Endothelial cell of umbilical vein (primary cell): Measurements from ENCODE around the gene OPRM1. TPM values are rescaled to one million over a fixed set of nuclear protein-coding genes. Genes with fewer than 3 reads are reported as not detected.

Source experiments
- BruUV-seq: library from RNA; stranded (reverse); fragments of 400-500 nt; replicated peaks from 2 replicates; lab custom pipeline; 2021; lab: Mats Ljungman, UMichigan
- CTCF ChIA-PET: fragments of 300-600, 350-600 bp; sonication (Branson Sonifier 250); formaldehyde crosslinking; loops from one replicate; lab custom pipeline; 2021; ENCODE audit warnings: antibody characterized with exemption, inconsistent platforms; lab: Charles Lee
- POLR2A ChIA-PET: fragments of 300-600, 350-600 bp; sonication (Branson Sonifier 250); formaldehyde crosslinking; loops from one replicate; lab custom pipeline; 2021; ENCODE audit warnings: antibody characterized with exemption, inconsistent platforms; lab: Charles Lee
- DNase-seq: peaks from one replicate; pipeline ENCODE4 v3.0.0-alpha.2; 2011; ENCODE audit warnings: low read depth, low spot score
- FAIRE-seq: peaks from 2 replicates; lab custom pipeline; 2011; peaks lifted over from hg19 to GRCh38; lab: Jason Lieb, UNC
- H2AFZ ChIP-seq: 2 replicates; pipeline ENCODE4 v1.6.0; 2012; ENCODE audit warnings: low read depth, low read length, control low read depth, inconsistent platforms
- H3K27ac ChIP-seq: 2 replicates; pipeline ENCODE4 v1.5.1; 2011; ENCODE audit warnings: low read depth, mild to moderate bottlenecking, control low read depth, low read length, moderate library complexity; ENCODE audit not compliant: insufficient read depth
- H3K27me3 ChIP-seq, 2 experiments: 2 replicates each; pipeline versions ENCODE4 v1.6.0 to v1.6.1; 2011; ENCODE audit warnings: low read length in 2 of 2, mixed read lengths in 1 of 2; ENCODE audit not compliant: control insufficient read depth in 2 of 2, insufficient read depth in 2 of 2
- H3K36me3 ChIP-seq, 2 experiments: 2 replicates in 1 of 2; 3 replicates in 1 of 2; pipeline ENCODE4 v1.5.1; 2011; ENCODE audit warnings: low read length in 2 of 2, mild to moderate bottlenecking in 1 of 2, moderate library complexity in 1 of 2; ENCODE audit not compliant: control insufficient read depth in 2 of 2, insufficient read depth in 2 of 2; ENCODE audit errors: extremely low read depth in 1 of 2
- H3K4me1 ChIP-seq: 3 replicates; pipeline ENCODE4 v1.5.1; 2011; ENCODE audit warnings: mild to moderate bottlenecking, low read length; ENCODE audit not compliant: control insufficient read depth, insufficient read depth; ENCODE audit errors: extremely low read depth
- H3K4me2 ChIP-seq: 2 replicates; pipeline ENCODE4 v1.6.1; 2011; ENCODE audit warnings: low read length, control low read depth, mixed read lengths; ENCODE audit not compliant: insufficient read depth
- H3K4me3 ChIP-seq, 3 experiments: fragments of 200-600 bp in 1 of 3; sonication (generic), shearing (Covaris generic) in 1 of 3; replicated peaks in 1 of 3; 2 replicates each; pipeline ENCODE4 v1.5.1; 2011 to 2016; ENCODE audit warnings: control low read depth in 3 of 3, low read length in 3 of 3, mild to moderate bottlenecking in 2 of 3, inconsistent platforms in 1 of 3, low read depth in 1 of 3, moderate library complexity in 1 of 3; ENCODE audit not compliant: insufficient read depth in 1 of 3
- H3K79me2 ChIP-seq: 2 replicates; pipeline ENCODE4 v1.6.0; 2012; ENCODE audit warnings: low read length, inconsistent platforms; ENCODE audit not compliant: control insufficient read depth, insufficient read depth
- H3K9ac ChIP-seq: replicated peaks from 2 replicates; pipeline ENCODE3; 2011; ENCODE audit warnings: low read length, control low read depth; ENCODE audit not compliant: insufficient read depth; ENCODE audit errors: extremely low read depth
- H3K9me1 ChIP-seq: replicated peaks from 3 replicates; pipeline ENCODE4 v1.6.0; 2011; ENCODE audit warnings: mild to moderate bottlenecking, low read length; ENCODE audit not compliant: control insufficient read depth, insufficient read depth; ENCODE audit errors: extremely low read depth
- H3K9me3 ChIP-seq: replicated peaks from 2 replicates; pipeline ENCODE4 v1.5.1; 2012; ENCODE audit warnings: low read length, inconsistent platforms; ENCODE audit not compliant: control insufficient read depth, insufficient read depth
- H4K20me1 ChIP-seq: replicated peaks from 2 replicates; pipeline ENCODE3; 2011; ENCODE audit warnings: mild to moderate bottlenecking, low read length; ENCODE audit not compliant: control insufficient read depth, insufficient read depth; ENCODE audit errors: extremely low read depth
- CTCF ChIP-seq, 2 donors: IDR thresholded peaks; 1 replicate in 1 of 2; 2 replicates in 1 of 2; pipeline ENCODE4 v1.5.1; 2011; ENCODE audit warnings: low read length in 2 of 2, mild to moderate bottlenecking in 2 of 2, moderate library complexity in 2 of 2, control low read depth in 1 of 2, inconsistent platforms in 1 of 2, low read depth in 1 of 2; ENCODE audit not compliant: insufficient read depth in 1 of 2; ENCODE audit errors: extremely low read depth in 1 of 2
- EZH2 ChIP-seq: IDR thresholded peaks from 2 replicates; pipeline ENCODE4 v1.6.1; 2012; ENCODE audit warnings: borderline replicate concordance, low read depth, mild to moderate bottlenecking, moderate library complexity, low read length, inconsistent platforms; ENCODE audit not compliant: severe bottlenecking
- FOS ChIP-seq: IDR thresholded peaks from 2 replicates; pipeline ENCODE4 v1.6.1; 2011; ENCODE audit warnings: mild to moderate bottlenecking, low read length, moderate library complexity, borderline replicate concordance; ENCODE audit not compliant: insufficient read depth
- GATA2 ChIP-seq: IDR thresholded peaks from 2 replicates; pipeline ENCODE4 v1.7.0; 2011; ENCODE audit warnings: low read depth, mild to moderate bottlenecking, moderate library complexity, mixed read lengths, low read length; ENCODE audit not compliant: insufficient read length, insufficient read depth
- JUN ChIP-seq: IDR thresholded peaks from 2 replicates; pipeline ENCODE4 v1.6.1; 2011; ENCODE audit warnings: borderline replicate concordance, low read depth; ENCODE audit not compliant: insufficient read length, insufficient read depth
- MYC ChIP-seq: IDR thresholded peaks from one replicate; pipeline ENCODE4 v1.6.1; 2011; ENCODE audit warnings: mild to moderate bottlenecking, low read depth, low read length
- POLR2A ChIP-seq: IDR thresholded peaks from 2 replicates; pipeline ENCODE4 v1.6.1; 2012; ENCODE audit warnings: low read depth, mild to moderate bottlenecking, control low read depth, low read length
- POLR2AphosphoS5 ChIP-seq: IDR thresholded peaks from 2 replicates; pipeline ENCODE4 v1.6.1; 2012; ENCODE audit warnings: low read depth, mild to moderate bottlenecking, control low read depth, low read length, moderate library complexity; ENCODE audit not compliant: insufficient read depth
- dilution Hi-C: fragments of 300-500 bp; cut with MboI; formaldehyde crosslinking; loops from one replicate; pipeline ENCODE4 v1.15.0; 2019; ENCODE audit warnings: low sequenced_read_pairs; ENCODE audit not compliant: extremely low pct_ligation_motif_present
- intact Hi-C: fragments of 100-400 bp; cut with micrococcal nuclease; formaldehyde crosslinking; loops from one replicate; pipeline ENCODE4 v1.10.0; 2022
- polyA plus RNA-seq, 4 experiments: library from polyadenylated mRNA; depleted of rRNA in 3 of 4; stranded (reverse) in 3 of 4; unstranded in 1 of 4; fragments of >200 nt; gene quantifications; 2 replicates each; pipeline versions ENCODE4 v1.2.1 to v1.2.3, GENCODE V29; 2011 to 2012; ENCODE audit warnings: missing spikeins in 1 of 4
- total RNA-seq: library from RNA; stranded (reverse); gene quantifications from 2 replicates; pipeline ENCODE4 v1.2.3, GENCODE V29; 2021
- TF ChIP-seq, protein P1 (sequence below): IDR thresholded peaks from 2 replicates; pipeline ENCODE4 v1.6.1; 2011; ENCODE audit not compliant: insufficient read depth, insufficient read length

OPRM1 gene
- total and polyA plus RNA-seq, 2 donors (not counting 3 experiments of a cell fraction or from before 2014, with no cell fraction given): not detected

DNA sequence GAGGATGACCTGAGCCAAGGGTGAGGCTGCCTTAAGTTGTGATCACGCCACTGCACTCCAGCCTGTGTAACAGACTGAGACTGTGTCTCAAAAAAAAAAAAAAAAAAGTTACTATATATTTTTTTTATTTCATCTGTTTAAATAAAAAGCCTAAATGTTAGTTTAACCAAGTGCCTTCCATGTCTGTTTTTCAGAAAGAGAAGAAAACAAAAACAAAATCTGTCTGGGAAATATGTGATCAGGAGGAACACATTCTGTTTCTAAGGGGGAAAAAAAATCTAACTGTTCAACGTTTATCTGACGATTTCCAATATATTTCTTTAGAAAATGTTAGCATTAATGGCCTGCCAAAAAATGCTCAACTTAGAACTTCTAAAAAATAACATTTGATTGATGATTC lies 170.5 kb downstream of the OPRM1 start:
- intact Hi-C loops (no loop called here), dilution Hi-C loops (no loop called here)
- Histone ChIP-seq H3K9me1 (no peaks in the 10 kb centered on the region), H3K4me3 (no peak overlapping the region), H2AFZ (no peak overlapping the region), H3K9ac (no peak overlapping the region), H4K20me1 (no peaks in the 10 kb centered on the region), H3K9me3 (no peaks in the 10 kb centered on the region), H3K36me3 (no peaks in the 10 kb centered on the region), H3K27ac (no peak overlapping the region), H3K4me2 (no peak overlapping the region), H3K4me1 (no peaks in the 10 kb centered on the region), H3K27me3 (no peaks in the 10 kb centered on the region), H3K79me2 (no peaks in the 10 kb centered on the region)
- BruUV-seq: no TSS peak
- CTCF ChIA-PET: no interaction called here
- POLR2A ChIA-PET: no interaction called here
- DNase-seq (no peak), FAIRE-seq (no peak)
- TF ChIP-seq POLR2AphosphoS5 (no peak), FOS (no peak), MYC (no peak), CTCF (IDR thresholded peaks at IDR 0.05; ENCODE audit: extremely low read depth in 1 of 2, insufficient read depth in 1 of 2, low read depth in 1 of 2, low read length in 2 of 2) (no peak), JUN (no peak), EZH2 (no peak), GATA2 (no peak), POLR2A (no peak)
- TF ChIP-seq, protein P1, sequence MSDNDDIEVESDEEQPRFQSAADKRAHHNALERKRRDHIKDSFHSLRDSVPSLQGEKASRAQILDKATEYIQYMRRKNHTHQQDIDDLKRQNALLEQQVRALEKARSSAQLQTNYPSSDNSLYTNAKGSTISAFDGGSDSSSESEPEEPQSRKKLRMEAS: no peak
